ENCODE measurements around the gene TMEM178B.
"Not testable (repeated sequence)": the region's sequence is repeated elsewhere in the genome, so short reads cannot be mapped to it uniquely, and the experiment has no call there.

TMEM178B gene

DNA sequence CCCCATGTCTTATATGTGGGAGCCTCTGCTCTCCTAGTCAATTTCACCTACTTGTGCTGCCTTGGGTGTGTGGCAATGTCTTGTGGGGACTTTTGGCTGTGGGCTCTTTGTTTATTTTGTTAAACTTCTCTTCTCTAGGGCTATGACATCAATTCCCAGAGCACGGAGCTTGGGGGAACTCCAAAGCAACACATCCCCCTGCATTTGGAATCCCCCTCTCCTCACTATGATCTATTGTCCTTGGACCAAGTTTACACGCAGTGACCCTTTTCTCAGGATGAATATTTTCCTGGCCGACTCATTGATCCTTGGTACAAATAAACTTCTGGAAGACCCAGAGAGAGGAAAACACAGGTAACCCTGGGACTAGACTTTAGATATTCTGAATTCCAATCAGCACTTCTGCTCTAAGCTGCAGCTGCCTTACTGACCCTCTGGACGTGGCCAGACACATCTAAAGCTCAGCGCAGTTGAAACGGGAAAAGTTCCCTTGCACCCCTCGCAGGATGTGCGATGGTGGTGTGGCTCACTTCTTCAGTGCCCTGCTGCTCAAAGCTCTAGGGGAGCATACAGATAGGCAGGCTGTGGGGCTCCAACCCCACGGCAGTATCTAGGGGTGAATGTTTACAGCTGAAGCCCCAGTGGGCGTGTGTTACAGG is 110.8 kb downstream of the TMEM178B start:
- no peak for DNase-seq (ENCODE audit: low read depth in 2 of 2)

DNA sequence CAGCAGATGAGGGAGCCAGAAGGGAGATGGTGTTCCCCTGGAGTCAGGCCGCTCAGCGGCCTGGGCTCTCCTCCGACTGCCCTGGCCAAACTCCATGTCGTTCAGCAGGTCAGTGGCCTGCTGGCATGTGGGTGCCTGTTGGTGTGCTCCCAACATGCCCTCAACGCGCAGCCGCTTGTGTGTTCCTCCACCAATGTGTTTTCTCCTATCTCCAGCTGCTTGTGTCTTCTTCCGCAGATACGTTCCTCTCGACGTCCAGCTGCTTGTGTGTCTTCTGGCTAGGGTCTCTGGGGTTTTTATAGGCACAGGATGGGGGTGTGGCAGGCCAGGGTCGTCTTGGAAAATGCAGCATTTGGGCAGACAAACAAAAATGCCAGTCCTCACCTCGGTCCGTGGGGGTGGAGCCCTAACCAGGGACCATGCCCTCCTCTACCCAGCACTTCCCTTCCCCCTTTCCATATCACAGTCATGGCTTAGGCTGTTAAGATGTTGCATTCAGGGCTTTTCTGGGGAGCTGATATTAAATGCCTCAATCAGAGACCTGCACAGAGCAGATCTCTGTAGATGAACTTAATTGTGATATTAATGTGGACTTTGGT is 111.6 kb downstream of the TMEM178B start:
- DNase-seq (ENCODE audit: low read depth in 2 of 2), result no peak

DNA sequence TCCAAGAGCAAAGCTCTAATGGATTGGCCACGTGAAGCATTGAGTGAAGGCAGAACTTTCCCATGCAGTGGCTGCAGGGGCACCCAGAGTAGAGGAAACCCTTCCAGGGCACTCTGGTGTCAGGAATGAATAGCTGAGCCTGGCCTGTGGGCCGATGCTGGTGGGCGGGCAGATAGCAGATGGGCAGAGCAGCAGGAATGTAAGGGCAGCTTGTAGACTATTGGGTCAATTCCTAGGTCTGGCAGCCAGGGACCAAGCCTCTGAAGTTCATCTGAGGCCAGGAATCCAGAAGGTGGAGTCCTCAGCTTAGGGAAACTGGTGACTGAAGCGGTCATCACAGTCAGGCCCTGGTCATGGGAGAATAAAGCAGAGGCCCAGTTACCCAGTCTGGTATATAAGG is 115.4 kb downstream of the TMEM178B start:
- no peak for DNase-seq (ENCODE audit: low read depth in 2 of 2)

DNA sequence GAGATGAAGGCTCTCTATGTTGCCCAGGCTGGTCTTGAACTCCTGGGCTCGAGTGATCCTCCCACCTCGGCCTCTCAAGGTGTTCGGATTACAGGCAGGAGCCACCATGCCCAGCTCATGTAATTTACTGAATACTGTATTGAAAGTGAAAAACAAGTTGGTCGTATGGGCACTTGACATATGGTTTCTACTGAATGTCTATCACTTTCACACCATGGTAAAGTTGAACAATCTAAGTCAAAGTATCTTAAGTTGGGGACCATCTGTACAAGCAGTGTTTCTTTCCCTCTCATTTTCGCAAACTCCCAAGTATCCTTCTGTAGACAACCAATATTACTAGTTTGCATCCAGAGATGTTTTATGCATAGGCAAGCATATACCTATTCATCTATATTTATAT is 116.6 kb downstream of the TMEM178B start:
- DNase-seq (ENCODE audit: low read depth in 2 of 2), result no peak

DNA sequence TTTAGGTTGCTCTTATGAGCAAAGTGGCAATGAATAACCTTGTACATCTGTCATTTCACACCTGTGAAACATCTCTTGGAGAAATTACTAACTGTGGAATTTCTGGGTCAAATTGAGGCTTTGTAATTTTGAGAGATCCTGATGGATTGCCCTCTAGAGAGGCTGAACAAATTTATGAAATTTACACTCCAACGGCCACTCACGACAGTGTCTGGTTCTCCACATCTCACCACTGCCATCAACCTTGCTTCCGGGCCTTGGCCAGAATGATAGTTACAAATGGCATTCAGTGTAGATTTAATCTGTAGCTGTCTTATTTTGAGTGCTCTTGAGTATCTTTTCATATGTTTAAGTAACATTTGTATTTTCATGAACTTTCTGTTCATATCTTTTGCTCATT is 117.4 kb downstream of the TMEM178B start:
- DNase-seq (ENCODE audit: low read depth in 2 of 2), result no peak

DNA sequence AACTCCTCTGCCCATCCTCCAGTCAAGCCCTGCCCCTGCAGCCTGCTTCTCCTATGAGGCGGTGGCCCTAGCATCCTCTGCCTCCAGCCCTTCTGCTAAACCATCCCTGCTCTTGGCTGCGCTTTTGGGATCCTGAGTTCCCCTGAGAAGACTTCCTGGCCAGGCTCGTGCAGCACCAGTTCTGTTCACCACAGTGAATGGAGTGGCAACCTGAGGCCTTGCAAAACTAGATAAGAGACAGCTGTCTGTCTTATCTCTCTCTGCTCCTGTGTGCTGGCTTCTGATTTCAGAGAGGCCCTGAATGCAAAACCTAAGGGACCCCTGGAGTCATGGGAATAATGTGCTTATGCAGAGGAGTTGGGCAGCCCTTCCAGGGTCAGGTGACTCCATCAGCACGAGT is 119.2 kb downstream of the TMEM178B start:
- DNase-seq (ENCODE audit: low read depth in 2 of 2), result no peak

DNA sequence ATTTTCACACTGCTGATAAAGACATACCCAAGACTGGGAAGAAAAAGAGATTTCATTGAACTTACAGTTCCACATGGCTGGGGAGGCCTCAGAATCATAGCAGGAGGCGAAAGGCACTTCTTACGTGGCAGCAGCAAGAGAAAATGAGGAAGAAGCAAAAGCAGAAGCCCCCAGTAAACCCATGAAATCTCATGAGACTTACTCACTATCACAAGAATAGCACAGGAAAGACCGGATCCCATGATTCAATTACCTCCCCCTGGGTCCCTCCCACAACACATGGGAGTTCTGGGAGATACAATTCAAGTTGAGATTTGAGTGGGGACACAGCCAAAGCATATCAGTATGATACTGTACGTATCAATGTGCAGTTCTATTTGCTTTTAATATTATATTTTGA is 121.9 kb downstream of the TMEM178B start:
- not testable (repeated sequence) for DNase-seq (ENCODE audit: low read depth in 2 of 2)

DNA sequence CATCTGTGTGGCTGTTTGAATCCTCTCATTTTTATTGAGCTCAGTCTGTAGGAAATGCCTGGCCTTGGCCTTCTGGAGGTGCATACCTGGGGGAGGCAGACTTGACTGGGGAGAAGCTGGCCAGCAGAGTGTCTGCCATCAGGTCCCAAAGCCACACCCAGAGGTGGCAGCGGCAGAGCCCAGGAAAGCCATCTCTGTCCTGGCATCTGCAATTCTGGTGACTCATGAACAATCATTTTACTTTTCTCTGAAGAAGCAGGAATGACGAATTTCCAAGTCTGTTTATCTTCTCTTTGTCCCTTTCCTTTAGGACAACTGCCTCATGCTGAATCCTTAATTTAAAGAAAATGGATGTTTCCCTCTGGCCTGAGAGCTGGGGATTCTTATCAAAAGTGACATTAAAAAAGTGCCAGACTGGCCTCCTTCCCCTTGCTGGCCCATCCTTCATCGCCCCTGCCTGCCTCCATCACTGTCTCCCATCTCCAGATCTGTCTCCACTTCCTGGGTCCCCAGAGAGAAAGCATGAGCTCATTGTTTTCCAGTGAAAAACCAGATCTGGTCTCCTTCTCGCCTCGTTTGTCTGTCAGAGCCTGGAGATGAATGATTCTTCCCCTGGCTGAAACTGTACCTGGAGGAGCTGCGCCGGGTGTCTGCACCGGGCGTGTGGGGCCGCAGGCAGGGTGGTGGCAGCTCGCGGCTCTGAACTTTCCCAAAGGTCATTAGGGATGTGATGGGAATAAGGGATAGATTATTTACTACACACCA is 124.5 kb downstream of the TMEM178B start:
- DNase-seq (ENCODE audit: low read depth in 2 of 2), result no peak

DNA sequence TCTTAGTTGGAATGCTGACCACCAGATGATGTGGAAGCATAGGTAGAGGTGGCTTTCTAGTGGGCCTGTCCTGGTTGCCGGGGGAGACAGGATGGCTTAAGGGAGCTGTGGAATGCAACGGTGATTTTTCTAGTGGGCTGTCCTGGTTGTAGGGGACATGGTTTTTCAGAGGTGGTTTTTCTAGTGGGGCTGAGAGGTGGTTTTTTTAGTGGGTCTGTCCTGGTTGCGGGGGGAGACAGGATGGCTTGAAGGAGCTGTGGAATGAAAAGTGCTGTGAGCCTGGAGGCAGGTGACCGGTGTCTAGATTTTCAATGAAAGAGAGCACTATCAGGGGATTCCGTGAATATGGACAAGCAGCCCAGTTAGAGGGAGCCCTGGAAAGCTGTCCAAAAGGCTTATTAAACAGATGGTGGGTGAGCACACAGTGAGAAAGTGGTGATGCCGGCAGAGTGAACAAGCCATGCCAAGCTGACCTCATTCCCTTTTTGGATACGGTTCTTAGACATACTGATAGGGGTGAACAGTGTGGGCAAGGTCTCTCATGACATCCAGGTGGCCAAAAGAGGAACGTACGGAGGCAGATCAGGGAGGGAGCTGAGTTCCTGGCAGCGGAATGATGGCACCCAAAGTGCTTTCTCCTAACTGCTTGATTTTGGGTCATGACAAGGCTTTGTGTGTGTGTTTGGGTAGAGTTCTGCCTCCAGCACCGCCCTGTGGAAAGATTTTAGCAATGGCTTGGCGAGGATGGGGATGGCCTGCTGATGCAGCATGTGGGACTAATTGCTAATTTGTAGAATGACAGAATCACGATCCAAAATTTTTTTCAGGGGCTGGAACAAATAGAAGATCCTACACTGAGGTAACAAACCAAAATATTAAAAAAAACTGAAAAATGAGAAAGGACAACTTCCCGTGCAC is 126.6 kb downstream of the TMEM178B start:
- DNase-seq (ENCODE audit: low read depth in 2 of 2), result no peak

DNA sequence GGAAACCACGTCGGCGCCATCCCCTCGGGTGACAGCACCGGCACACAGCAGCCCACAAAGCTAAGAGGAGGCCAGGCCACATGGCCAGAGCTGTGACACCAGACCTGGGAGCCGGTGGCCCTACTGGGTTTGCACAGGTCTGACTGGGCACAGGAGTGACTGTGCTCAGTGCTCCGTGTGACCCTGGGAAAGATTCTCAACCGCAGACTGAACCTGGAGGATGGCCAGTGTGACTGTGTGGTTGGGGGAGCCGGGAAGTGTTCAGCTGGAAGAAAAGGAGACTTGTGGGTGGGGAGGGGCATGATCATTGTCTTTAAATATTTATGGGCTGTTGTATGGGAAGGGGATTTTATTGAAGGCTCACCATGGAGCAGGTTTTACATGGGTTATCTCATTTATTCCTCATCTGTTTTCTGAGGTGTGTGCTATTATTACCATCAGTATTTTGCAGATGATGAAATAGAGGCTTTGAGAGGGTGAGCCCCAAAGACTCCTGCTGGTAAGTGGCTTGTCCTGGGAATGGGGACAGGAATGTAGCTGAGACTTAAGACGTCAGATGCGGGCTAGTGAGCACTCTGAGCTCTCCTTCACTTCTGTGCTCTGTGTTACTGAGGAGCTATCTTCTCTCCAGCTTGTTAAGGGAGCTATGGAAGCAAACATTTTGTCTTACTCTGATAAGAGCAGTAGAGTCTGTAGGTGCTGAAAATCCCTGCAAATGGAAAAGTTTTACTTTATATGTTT is 127.5 kb downstream of the TMEM178B start:
- DNase-seq (ENCODE audit: low read depth in 2 of 2), result no peak

DNA sequence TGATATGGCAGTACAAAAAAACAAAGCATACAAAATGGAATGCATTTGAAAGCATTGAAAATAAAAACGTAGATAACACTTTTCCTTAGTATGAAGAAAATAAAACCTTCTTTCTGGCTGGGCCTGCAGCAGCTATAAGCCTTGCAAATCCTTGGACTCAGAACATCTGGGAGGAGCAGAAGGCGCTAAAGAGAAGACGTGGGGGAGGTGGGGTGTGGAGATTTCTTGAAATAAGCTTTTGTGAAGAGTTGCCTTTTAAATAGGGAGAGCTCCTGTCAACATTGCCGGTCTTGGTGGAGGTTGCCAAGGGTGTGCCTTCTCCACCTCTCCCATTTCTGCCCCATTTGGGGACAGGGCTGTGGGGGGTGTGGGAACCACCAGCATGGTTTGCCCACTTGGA is 128.7 kb downstream of the TMEM178B start:
- DNase-seq (ENCODE audit: low read depth in 2 of 2), result no peak

DNA sequence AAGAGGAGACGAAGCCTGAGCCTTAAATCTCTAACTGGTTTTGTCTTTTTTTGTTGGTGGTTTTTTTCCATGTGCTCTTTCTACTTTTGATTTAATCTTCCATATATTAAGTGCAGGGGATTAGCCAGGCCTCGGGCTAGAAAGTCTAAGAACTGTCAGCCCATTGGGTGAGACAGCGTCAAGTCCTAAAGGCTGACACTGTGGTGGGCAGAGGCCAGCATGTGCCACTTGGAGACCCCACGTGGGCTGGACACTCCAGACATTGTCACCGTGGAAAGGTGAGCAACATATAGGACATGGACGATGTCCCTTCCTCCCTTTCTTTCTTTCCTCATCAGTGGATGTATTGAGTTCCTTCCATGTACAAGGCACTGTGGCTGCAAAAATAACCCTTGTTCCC is 129.3 kb downstream of the TMEM178B start:
- no peak for DNase-seq (ENCODE audit: low read depth in 2 of 2)

DNA sequence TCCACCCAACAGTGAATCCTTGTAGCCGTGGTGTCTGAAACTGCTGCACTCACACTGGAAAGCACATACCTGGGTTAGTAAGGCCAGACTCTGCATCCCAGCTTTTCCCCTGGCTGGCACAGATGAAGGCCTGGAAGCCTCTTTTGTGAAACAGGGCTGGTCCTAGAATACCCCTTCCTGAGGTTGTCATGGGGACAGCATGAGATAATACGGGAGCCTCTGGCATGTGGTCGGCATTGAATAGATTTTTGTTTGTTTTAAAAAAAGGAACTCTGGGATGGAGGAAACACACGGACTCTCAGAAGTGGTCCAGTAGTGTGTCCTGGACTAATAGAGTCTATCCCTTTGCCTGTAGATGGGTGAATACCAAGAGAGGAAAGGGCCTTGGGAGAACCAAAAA is 129.7 kb downstream of the TMEM178B start:
- DNase-seq (ENCODE audit: low read depth in 2 of 2), result no peak

DNA sequence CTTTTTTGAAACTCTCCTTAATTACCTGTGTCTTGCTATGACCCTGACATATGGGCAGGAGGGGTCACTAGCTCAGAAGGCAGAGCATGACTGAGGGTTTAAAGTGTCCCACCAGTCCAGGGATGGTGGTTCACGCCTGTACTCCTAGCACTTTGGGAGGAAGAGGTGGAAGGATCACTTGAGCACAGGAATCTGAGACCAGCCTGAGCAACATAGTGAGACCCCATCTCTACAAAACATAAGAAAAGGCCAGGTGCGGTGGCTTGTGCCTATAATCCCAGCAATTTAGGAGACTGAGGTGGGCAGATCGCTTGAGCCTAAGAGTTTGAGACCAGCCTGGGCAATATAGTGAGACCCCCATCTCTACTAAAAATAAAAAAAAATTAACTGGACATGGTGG is 133.8 kb downstream of the TMEM178B start:
- DNase-seq (ENCODE audit: low read depth in 2 of 2), result no peak

DNA sequence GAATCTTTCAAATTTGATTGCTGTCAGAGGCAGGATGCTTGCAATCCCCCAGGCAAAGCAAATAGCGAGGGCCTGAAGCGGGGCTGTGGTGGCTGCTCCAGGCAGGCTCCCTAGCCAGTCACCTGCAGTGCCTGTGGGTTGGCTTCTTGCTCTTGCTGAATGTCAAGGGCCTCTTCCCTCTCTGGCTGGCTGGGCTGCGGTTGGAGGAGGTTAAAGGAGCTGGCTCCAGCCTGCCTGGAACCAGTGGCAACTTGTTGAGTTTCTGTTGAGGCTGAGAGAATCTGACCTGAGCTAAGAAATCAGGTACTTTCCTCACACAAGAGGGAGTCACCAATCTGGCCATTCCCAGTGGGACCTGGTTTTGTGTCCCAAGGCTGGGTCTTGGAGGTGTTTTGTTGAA is 134.7 kb downstream of the TMEM178B start:
- no peak for DNase-seq (ENCODE audit: low read depth in 2 of 2)

DNA sequence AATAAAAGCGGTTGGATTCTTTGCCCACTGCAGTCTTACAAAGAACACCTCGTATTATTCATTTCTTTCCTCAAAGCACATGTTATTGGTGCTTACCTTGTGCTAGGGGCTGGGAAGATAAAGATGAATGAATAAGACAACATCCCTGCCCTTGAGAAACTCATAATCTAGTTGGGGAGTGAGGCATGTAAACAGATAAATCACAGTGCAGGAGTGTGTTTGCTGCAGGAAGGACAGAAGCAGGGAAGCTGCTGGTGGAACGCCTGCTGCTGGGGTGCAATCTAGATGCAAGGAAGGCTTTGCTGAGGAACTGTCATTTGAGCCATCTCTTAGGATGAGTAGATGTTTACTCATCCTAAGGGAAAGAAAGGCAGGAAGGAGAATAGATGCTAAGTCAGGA is 135.6 kb downstream of the TMEM178B start:
- no peak for DNase-seq (ENCODE audit: low read depth in 2 of 2)

DNA sequence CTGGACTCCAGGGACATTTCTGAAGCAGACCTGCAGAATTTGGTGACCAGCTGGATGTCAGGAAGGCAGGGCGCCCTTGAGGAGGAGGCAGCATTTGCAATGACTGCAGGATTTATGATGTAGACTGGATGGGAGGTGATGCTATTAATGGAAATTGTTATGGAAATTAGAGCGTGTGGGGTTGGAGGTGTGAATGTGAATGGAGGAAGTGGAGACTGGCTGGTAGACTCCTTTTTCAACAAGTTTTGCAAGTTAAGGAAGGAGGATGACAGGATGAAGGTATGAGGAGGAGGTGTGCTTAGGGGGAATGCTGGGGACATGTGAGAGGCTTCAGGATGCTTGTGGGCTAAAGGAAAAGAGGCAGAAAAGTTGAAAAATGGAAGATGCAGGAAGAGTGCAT is 137.0 kb downstream of the TMEM178B start:
- DNase-seq (ENCODE audit: low read depth in 2 of 2), result no peak

DNA sequence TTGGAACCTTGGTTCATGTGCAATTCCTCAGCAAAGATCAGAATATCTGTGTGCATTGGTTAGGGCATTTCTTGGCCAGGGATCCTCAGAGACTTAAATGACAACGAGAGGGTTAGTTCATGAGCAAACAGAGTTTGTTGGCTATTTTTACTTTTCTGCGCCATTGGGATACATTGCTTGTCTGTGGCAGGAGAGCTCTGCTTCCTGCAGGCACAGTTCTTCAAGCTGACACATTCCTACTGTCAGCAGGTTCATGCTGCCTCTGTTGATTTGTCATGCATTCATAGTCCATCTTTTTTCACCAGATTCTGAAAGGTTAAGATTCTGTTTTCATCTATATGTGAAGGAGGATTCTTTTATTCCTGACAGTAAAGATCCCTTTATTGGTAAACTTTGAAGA is 139.4 kb downstream of the TMEM178B start:
- no peak for DNase-seq (ENCODE audit: low read depth in 2 of 2)

DNA sequence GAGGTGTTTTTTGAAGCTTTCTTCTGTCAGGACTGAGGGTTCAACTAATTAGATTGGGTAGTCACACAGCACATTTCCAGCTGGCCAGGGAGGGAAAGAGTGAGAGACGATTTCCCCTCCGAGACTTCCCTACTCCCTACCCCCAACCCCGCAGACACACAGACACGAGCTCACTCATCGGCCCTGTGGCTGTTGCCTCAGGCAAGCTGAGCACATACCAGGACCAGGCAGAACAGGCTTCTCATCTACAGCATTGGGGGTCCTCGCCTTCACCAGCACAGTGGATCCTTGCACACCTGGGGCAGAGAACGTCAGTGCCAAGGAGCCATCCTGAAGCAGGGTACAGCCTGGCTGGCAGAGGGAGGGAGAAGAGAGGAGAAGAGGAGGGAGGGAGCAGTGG is 144.1 kb downstream of the TMEM178B start:
- no peak for DNase-seq (ENCODE audit: low read depth in 2 of 2)

DNA sequence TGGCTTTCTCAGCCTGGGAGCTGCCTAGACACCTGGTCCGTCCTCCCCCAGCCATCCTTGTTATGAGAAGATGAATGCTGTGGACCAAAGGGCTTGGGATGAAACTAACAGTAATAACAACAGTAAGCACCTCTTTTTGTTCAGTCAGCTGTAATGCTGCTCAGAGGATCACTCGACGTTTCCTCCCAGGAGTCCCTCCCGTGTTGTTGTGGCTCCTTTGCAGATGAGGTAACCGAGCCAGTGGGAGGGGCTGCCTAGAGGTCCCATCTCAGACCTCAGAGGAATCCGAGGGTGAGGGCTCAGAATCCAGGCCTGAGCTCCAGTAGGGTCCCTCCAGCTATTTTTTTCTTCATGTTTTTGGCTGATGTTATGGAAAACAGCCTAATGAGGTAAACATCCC is 145.1 kb downstream of the TMEM178B start:
- DNase-seq (ENCODE audit: low read depth in 2 of 2), result no peak

DNA sequence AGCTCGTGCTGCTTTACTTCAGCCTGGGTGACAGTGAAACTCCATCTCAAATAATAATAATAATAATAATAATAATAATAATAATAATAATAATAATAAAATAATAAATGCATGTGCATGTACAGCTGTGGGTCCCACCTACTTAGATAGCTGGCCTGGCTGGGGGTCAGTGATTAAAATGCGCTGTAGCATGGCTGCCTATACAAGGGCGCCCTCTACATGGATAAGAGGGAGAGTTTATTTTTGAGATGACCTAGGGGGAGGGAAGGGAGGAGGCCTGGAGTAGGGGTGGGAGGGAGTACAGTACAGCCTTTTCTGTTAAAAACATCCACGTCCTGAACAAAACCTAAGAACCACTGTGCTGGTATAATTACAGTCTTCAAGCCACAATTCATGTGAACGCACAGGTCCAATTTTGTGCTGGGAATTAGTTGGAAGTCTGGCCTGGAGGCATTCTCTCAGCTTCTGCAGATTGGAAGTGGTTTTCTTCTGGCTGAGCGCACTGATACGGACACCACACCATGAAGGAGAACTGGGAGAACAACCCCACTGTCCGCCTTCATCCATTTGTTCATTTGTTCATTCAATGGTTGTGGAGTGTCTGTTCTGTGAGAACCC is 146.5 kb downstream of the TMEM178B start:
- no peak for DNase-seq (ENCODE audit: low read depth in 2 of 2)
